NCI-H82 (cell line): ENCODE results near the gene STOM.
A peak's percentile ranks its signal among the peaks of the same experiment; 100 is the strongest.

ENCODE experiments used
- DNase-seq: peaks from one replicate; lab custom pipeline; 2025; lab: John Stamatoyannopoulos, UW

STOM gene

DNA sequence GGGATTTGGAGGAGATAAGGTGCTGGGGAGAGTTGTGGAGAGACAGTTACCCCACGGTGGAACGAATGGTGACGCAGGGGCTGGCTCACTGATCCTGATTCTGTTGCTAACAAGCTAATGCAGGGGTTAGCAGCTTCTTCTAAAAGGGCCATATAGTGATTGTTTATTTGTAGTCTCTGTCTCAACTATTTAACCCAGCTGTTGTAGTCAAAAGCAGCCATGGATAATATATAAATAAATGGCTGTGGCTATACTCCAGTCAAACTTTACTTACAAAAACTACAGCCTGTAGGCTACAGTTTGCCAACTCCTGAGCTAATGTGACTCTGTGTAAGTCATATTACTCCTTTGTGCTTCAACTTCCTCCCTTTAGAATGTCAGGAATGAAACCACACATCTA lies 21.8 kb downstream of the STOM start:
- DNase-seq, result no peak

DNA sequence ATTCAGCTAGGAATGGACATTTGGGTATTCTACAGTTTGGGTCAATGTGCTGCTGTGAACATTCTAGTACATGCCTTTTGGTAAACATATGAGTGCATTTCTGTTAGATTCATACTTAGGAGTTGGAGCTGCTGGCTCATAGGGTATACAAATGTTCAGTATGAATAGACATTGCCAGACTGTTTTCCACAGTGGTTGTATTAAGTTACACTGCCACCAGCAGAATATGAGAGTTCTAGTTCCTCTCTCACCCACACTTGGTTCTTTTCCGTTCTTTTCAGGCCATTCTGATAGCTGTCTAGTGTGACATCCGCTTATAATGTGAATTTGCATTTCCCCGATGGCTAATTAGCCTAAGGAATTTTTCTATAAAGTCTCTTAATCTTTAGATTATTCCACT lies 25.0 kb downstream of the STOM start:
- no peak for DNase-seq

DNA sequence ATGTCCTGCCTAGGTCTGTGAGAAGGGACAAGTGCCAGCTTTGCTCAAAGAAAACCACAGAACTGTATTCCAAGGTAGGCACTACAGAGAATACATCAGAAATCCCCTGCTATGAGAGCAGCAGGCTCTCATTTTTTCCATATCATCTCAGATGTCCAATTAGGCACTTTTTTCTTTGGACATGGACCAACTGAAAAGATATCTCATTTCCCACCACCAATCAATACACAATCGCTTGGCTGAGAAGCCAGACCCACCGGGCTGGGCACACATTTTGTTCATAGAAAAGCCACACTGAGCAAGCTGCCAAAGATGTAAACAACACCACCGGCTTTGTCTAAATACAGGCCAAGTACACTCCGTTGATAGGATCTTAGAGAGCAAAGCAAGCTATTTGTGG lies 25.9 kb downstream of the STOM start:
- DNase-seq, result no peak

DNA sequence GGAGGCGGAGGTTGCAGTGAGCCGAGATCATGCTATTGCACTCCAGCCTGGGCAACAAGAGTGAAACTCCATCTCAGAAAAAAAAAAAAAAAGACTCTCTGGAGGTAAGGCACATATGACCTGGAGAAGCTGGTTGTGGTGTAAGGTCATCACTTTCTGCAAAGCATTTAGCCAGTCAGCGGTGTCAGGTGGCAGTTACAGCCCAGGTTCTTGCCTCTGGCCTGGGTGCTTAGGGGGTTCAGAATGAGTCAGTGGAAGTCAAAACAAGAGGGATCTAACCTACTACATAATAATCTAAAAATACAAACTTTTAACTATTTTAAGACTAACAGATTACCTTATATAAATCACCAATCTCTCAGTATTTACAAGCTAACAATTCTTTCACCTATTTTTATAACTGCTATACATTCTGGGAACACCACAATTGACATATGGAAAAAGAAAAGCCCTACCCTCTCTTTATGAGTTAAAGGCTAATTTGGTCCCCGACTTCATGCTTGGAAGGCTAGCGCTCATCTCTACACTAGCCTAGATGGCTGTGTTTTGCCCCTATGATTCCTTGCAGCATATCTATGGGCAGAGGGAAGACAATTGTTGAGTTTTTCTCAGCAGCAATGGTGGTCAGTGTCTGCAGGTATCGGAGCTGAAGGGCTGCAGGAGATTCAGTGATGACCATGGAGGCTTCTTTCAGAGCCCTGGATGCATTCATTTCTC lies 29.2 kb downstream of the STOM start:
- no peak for DNase-seq

DNA sequence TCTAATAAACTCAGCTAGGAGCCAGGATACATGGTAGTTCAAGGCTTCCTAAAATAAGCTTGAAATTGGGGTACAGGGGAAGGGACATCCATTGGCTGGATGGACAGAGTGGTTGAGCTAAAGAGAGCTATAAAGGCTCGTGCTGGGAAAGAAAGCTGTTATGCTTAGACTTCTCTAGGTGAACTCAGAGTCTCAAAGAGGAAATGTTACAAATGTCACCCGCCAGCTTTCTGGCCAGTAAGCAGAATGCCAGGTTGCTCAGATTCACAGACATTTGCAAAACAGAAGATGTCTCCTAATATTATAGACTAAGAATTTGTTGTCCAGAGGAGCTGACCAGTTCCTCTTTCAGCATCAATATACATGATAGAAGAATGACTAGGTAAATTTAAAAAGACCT lies 30.6 kb downstream of the STOM start:
- DNase-seq, result no peak

DNA sequence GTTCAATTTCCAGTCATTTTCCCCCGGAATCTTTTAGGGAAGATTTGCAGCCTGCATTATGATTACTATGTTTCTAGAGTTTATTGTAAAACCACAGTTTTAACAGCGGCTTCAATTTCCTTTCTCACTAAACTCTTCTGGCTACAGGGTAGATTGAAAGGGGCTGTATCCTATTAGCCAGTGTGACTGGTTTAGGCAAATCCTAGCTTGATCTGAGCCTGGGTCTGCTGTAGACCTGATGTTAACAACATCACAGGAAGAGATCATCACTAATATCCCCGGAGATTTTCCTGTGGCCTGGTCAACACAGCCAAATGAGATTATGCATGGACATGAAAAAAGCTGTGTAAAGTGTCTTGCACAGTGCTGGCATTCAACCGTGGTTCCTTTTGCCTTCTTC lies 33.4 kb downstream of the STOM start:
- peak; percentile 79 for DNase-seq

DNA sequence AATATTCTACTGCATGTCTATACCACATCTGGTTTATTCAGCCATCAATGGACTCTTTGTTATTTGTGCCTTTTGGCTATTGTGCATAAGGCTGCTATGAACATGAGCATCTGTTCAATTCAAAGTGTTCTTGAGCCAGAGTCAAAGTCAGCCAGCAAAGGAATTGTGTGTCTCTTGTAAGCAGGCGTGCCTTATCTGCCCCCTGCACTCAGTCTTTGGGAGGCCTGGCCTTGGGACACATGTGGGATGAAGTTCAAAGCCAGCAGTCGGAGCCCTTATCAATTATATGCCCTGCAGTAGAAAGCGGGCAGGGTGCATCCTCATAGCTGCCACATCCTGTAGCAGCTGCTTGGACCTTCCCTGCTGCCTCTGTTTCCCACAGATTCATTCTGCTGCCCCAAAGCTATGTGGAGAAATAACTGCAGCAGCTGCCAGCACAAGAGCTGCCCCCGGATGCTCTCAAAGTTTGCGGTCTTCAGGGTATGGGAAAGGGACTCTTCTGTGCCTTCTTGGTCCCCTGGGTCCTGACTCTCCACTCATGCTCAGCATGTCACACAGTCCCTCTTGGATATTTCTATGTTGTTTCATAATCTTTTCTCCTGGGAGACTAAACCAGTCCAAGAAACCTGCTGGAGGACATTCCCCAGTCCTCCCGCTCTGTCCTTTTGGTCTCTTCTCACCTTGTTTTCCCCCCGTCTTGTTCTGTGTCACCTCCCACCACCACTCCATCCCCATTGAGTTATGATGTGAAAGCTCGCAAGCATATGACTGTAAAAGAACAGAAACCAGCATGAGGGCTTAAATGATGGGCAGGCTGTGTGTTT lies 35.9 kb downstream of the STOM start:
- no peak for DNase-seq

DNA sequence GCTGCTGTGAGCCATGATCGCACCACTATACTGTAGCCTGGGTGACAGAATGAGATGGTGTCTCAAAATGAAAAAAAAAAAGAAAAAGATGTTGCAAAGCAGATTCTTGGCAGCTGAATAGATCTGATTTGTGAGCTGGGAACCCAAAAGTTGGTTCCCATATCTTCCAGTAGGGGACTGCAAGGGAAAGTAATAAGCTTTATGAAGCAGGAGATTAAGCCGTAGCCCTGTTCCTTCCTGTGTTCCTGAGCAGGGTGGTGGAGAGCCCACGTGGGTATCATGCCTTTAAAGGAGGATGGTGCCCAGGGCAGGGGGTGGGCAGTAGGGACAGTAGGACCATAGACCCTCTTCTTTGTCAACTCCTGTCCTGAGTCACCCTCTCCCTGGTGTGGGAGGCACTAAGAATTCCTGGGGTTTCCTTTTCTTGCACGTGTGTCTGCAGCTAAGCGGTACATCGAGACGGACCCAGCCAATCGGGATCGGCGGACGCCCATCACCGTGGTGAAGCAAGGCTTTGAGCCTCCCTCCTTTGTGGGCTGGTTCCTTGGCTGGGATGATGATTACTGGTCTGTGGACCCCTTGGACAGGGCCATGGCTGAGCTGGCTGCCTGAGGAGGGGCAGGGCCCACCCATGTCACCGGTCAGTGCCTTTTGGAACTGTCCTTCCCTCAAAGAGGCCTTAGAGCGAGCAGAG lies 37.9 kb downstream of the STOM start:
- DNase-seq, result peak; percentile 59

DNA sequence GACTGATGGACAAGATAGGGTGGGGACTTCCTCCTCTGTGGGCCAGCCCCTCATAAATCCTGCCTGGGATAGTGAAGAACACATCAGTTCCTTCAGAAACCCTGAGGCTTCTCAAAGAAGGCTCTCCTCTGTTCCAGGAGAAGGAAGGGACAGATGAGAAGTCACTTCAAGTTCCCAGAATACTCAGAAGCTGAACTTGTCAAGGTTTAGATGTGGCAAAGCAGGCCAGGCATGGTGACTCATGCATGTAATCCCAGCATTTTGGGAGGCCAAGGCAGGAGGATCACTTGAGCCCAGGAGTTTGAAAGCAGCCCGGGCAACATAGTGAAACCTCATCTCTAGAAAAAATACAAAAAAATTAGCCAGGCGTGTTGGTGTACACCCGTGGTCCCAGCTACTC lies 38.5 kb downstream of the STOM start:
- DNase-seq, result no peak

DNA sequence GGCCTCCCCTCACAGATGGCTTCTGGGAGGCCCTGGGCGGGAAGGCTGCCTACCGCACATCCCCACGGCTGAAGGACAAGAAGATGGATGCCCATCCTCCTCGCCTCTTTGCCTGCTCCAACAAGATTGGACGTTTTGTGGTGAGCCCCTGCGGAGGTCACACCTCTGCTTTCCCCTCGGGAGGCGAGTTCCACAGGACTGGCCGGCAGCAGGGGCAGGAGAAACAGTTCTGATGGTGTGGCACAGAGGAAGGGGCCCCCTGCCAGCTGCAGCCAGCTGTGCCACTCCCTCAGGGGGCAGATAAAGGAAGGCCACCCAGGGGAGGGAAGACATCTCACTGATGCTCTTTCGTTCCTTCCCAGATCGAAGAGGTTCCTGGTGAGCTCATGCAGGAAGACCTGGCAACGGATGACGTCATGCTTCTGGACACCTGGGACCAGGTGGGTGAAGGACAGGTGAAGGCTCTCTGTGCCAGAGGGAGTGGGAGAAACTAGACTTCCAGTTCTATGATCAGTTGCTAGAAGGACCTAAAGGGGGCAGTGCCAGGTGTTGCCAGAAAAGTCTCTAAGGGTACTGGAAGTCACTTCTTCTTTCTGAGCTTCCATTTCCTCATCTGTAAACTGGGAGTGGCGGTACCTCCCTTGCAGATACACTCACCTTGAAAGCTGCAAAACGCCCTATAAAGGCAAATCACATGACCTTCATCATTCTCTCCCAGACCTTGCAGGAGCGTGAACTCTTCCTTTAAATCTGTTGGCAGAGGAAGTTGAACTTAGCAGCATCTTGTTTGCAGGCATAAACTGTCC lies 41.0 kb downstream of the STOM start:
- DNase-seq, result no peak

DNA sequence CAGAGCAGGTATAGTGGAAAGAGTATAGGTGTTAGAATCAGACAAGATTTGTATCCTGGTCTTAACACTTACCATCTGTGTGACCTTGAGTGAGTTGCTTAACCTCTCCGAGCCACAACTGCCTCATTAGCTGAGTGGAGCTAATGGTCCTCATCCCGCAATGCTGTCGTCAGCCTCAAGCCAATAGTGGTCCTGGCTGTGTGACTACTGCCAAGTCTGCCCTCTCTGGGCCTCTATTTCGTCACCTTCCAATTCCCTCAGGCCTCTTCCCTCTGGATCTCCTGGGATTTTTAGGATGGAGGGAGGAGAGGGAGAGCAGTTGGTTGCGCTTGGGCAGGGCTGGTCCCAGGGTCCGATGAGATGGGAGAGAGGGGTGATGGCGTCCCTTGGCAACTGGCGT lies 41.6 kb downstream of the STOM start:
- no peak for DNase-seq

DNA sequence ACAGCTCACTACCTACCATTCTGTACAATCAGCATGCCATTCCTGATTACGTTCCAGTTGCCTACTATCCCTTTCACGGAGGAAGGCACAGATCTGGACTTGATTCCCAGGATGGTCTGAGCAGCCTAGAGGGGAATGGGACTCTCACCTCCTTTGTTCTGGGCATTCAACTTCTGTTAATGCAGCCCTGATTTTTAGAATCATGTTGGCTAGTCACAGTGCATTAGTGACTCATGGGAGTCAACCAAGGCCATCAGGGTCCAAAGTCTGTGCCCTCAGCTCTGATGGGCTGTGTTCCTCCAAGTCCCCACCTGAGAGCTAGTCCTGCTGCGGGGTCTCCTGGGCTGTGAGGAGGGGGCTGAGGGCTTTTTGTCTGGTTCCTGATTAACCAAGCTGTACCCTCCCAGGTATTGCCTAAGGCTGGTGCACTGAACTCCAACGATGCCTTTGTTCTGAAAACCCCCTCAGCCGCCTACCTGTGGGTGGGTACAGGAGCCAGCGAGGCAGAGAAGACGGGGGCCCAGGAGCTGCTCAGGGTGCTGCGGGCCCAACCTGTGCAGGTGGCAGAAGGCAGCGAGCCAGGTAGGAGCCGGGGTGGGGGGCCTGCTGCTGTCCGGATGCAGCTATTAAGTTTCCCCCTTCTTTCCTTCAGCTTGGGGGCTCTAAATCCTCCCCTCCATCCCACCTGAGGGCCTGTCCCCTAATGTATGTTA lies 43.0 kb downstream of the STOM start:
- no peak for DNase-seq

DNA sequence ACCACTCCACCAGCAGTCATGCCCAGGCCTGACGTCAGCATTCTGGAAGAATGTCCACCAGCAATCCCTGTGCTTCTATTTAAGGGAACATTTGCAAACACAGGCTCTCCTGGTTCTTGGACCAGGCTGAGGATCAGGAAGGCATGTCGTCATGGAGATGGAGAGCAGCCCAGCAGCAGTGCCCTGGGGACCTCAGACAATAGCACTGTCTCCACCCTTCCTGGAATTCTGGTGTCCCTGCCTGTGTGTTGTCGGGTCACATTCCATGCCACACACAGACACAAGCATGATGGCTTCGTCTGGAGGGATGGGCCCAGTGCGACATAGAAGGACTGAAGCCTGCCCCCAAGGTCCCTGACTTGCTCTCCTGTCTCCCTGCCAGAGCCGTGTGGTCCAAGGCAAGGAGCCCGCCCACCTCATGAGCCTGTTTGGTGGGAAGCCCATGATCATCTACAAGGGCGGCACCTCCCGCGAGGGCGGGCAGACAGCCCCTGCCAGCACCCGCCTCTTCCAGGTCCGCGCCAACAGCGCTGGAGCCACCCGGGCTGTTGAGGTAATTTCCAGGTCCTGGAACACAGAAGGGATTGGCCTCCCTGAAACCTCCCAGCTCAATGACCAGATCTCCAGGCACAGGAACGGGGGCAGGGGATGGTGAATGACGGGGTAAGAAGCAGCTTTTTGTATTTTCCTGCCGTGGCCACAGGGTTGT lies 43.8 kb downstream of the STOM start:
- no peak for DNase-seq

DNA sequence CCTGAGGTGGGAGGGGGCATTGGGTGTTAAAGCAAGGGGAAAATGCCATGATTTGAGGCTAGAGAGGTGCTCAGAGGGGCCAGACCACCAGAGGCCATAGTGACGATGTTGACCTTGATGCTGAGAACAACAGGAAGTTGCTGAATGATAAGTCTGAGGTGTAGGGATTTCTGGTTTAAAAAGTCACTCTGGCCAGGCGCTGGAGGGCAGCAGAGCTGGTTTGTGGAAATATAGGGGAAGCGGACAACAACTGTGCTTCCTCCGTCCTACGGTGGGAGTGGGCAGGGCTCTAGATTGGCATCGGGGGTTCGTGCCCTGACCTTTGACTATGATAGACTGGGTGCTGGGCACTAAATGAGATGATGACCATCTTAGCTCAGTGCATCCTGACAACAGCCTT lies 44.7 kb downstream of the STOM start:
- DNase-seq, result no peak

DNA sequence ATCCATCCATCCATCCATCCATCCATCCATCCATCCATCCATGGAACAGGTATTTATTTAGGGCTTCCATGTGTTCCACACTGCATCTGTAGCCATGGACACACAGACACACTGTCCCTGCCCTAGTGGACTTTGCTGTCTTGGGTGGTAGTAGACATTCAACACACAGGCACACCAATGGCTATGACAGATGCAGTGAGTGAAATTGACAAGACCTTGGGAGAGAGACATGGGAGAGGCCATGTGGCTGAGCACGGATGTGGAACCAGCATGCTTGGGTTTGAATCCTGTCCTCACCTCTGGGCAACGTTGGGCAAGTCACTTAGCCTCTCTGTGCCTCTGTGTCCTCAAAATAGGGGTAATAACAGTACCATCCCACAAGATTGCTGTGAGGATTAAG lies 45.3 kb downstream of the STOM start:
- DNase-seq, result no peak

DNA sequence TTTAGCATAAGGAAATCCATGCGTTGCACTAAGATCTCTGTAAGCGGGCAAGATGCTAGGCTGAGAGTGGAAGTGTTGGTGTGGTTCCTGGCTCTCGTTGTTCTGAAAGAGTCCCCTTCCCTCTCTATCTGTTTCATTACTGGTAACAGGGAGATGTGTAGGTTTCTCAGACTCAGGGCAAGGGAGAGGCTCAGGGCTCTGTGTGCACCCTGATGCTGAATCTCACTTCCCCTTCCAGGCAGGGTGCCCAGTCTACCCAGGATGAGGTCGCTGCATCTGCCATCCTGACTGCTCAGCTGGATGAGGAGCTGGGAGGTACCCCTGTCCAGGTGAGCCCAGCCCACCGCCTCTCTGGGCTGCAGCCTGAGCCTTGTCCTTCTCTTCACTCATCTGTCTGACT lies 45.7 kb downstream of the STOM start:
- no peak for DNase-seq

DNA sequence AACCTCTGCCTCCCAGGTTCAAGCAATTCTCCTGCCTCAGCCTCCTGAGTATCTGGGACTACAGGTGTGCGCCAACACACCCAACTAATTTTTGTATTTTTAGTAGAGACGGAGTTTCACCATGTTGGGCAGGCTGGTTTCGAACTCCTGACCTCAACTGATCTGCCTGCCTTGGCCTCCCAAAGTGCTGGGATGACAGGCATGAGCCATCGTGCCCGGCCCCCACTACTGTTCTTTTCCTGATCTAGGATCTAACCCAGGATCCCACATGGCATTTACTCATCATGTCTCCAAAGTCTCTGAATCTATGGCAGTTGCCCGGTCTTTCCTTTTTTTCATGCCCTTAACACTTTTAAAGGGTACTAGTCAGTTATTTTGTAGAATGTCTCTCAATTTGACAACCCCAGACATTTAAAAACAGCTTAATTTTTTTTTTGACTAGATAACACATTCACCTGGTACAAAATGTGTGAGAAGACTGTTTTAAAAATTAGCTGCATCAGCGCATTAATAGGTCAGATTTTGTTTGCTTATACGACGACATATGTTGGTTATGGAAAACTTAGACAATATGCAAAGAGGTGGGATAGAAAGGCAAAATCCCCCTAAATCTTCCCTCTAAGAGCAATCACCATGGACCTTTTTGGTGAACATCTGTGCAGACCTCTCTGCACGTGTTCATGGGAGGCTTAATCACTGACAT lies 46.5 kb downstream of the STOM start:
- peak; percentile 29 for DNase-seq

DNA sequence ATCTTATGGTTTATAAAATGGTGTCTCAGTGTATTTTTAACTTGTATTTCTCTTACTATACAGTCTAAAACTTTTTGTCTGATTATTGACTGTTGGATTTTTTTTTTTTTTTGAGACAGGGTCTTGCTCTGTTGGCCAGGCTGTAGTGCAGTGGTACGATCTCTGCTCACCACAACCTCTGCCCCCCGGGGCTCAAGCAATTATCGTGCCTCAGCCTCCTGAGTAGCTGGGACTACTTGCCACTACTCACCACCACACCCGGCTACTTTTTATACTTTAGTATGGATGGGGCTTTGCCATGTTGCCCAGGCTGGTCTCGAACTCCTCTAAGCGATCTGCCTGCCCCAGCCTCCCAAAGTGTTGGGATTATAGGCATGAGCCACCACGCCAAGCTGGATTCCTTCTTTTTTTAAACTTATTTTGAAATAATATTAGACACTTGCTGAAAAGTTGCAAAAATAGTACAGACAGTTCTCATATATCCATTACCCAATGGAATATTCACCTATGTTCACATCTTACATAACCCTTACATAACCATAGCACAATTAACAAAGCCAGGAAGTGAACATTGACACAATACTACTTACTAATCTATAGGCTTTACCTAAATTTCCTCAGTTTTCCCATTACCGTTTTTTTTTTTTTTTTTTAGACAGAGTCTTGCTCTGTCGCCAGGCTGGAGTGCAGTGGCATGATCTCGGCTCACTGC lies 47.2 kb downstream of the STOM start:
- no peak for DNase-seq

DNA sequence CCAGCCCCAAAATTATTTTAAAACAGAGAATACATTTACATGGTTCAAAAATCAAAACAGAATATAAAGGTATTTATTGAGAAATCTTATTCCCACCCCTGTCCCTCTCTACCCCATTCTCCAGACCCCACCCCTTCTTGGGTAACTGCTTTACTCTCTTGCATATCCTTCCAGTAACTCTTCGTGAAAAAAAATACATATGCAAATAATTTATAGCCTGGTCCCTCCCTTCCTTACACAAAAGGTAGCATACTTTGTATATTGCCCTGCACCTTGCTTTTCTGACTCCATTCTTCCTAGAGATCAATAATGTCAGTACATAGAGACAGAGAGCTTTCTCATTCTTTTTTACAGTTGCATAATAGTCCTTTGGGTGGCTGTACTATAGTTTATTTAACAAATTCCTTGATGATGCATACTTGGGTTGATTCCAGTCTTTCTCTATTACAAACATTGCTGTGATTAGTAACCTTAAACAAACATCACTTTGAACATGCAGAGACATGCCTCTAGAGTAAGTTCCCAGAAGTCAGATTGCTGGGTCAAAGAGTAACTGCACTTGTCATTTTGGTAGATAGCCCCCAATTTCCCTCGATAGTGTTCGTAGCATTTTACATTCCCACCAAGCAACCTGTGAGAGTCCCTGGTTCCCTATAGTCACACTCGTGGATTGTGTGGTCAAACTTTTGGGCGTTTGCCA lies 47.9 kb downstream of the STOM start:
- DNase-seq, result no peak
